HepG2 (cell line): ENCODE data around the gene NCOA7. TPM values are rescaled to one million over a fixed set of nuclear protein-coding genes. Genes with fewer than 3 reads are reported as not detected.

Experiments
- ATAC-seq: fragments of 200-7000 bp; cut with Tn5 transposase; 3 replicates; pipeline ENCODE4 v1.9.1; 2020; ENCODE audit warnings: mild to moderate bottlenecking, moderate library complexity
- BruUV-seq: library from RNA; stranded (reverse); fragments of 400-500 nt; replicated peaks from 2 replicates; lab custom pipeline; 2021; lab: Mats Ljungman, UMichigan
- CTCF ChIA-PET: fragments of 300-600 bp; formaldehyde crosslinking; extraction: SDS; loops from one replicate; lab custom pipeline; 2021; ENCODE audit warnings: low total read pairs, inconsistent platforms, low intra/inter-chr PET ratio; lab: Yijun Ruan, JAX
- POLR2A ChIA-PET: fragments of 350-600 bp; sonication (Branson Sonifier 250); formaldehyde crosslinking; loops from one replicate; lab custom pipeline; 2020; ENCODE audit warnings: antibody characterized with exemption, inconsistent platforms; lab: Yijun Ruan, JAX
- DNase-seq: peaks from one replicate; pipeline ENCODE4 v3.0.0-alpha.2; 2015; ENCODE audit warnings: low spot score
- FAIRE-seq: peaks from 3 replicates; lab custom pipeline; 2011; peaks lifted over from hg19 to GRCh38; lab: Jason Lieb, UNC
- H2AFZ ChIP-seq: one replicate; pipeline ENCODE4 v1.6.1; 2011; ENCODE audit warnings: low read length, inconsistent platforms
- H3K27ac ChIP-seq: fragments of 300-600 bp; 3 replicates; pipeline ENCODE4 v1.8.0; 2011; ENCODE audit warnings: mixed run types, mild to moderate bottlenecking, mixed read lengths, low read length, inconsistent platforms; ENCODE audit not compliant: insufficient read depth; ENCODE audit errors: extremely low read length
- H3K27me3 ChIP-seq, 2 experiments: fragments of 200-600 bp in 1 of 2; 2 replicates in 1 of 2; 3 replicates in 1 of 2; pipeline versions ENCODE4 v1.6.0 to v1.8.0; 2011; ENCODE audit warnings: low read length in 2 of 2, mild to moderate bottlenecking in 2 of 2, moderate library complexity in 2 of 2, inconsistent platforms in 1 of 2; ENCODE audit not compliant: insufficient read depth in 2 of 2, control insufficient read depth in 1 of 2
- H3K36me3 ChIP-seq, 2 experiments: fragments of 200-600 bp in 1 of 2; replicated peaks in 1 of 2; 2 replicates in 1 of 2; 3 replicates in 1 of 2; pipeline versions ENCODE4 v1.5.1 to v1.8.0; 2011; ENCODE audit warnings: low read length in 2 of 2, inconsistent platforms in 1 of 2; ENCODE audit not compliant: insufficient read depth in 2 of 2, control insufficient read depth in 1 of 2
- H3K4me1 ChIP-seq: 2 replicates; pipeline ENCODE4 v1.5.1; 2012; ENCODE audit warnings: low read length, inconsistent platforms; ENCODE audit not compliant: insufficient read depth
- H3K4me2 ChIP-seq: 2 replicates; pipeline ENCODE4 v1.6.0; 2011; ENCODE audit warnings: low read depth, low read length, inconsistent platforms
- H3K4me3 ChIP-seq, 3 experiments: fragments of 200-600 bp in 1 of 3; sonication (generic), shearing (Covaris generic) in 1 of 3; replicated peaks in 1 of 3; 2 replicates each; pipeline ENCODE4 v1.5.1; 2011 to 2016; ENCODE audit warnings: low read length in 3 of 3, inconsistent platforms in 2 of 3, low read depth in 2 of 3, mild to moderate bottlenecking in 2 of 3, control low read depth in 1 of 3, mixed read lengths in 1 of 3; ENCODE audit not compliant: insufficient read depth in 1 of 3
- H3K79me2 ChIP-seq: one replicate; pipeline ENCODE4 v1.6.1; 2011; ENCODE audit warnings: low read length, inconsistent platforms; ENCODE audit not compliant: insufficient read depth
- H3K9ac ChIP-seq: 2 replicates; pipeline ENCODE4 v1.6.0; 2011; ENCODE audit warnings: mild to moderate bottlenecking, low read depth, low read length, inconsistent platforms; ENCODE audit not compliant: insufficient read depth
- H3K9me3 ChIP-seq: 2 replicates; pipeline ENCODE4 v1.5.1; 2012; ENCODE audit warnings: mild to moderate bottlenecking, low read length
- H4K20me1 ChIP-seq: 2 replicates; pipeline ENCODE4 v1.6.0; 2011; ENCODE audit warnings: inconsistent platforms, mild to moderate bottlenecking, low read length, moderate library complexity; ENCODE audit not compliant: insufficient read depth
- ATM ChIP-seq: fragments of 450-650 bp; IDR thresholded peaks from 2 replicates; pipeline ENCODE4 v1.7.1; 2017; ENCODE audit warnings: mild to moderate bottlenecking, borderline replicate concordance
- CHD2 ChIP-seq: IDR thresholded peaks from 2 replicates; pipeline ENCODE4 v1.6.1; 2011; ENCODE audit warnings: low read depth, low read length, improper control_type of control experiment
- GZF1 ChIP-seq: sonication (generic); formaldehyde crosslinking; IDR thresholded peaks from 2 replicates; pipeline ENCODE4 v1.5.1; 2020; ENCODE audit warnings: mild to moderate bottlenecking, missing genetic modification reagents
- MTF2 ChIP-seq: sonication (generic); formaldehyde crosslinking; IDR thresholded peaks from 2 replicates; pipeline ENCODE4 v1.5.0; 2020; ENCODE audit warnings: missing genetic modification reagents, borderline replicate concordance
- SIN3B ChIP-seq: fragments of 150-350 bp; IDR thresholded peaks from 2 replicates; pipeline ENCODE4 v1.6.1; 2014; ENCODE audit warnings: low read length
- SMAD3 ChIP-seq: sonication (generic); formaldehyde crosslinking; IDR thresholded peaks from 2 replicates; pipeline ENCODE4 v1.4.0; 2020; ENCODE audit warnings: missing genetic modification reagents
- TFE3 ChIP-seq: IDR thresholded peaks from 2 replicates; pipeline ENCODE4 v1.6.1; 2016
- XRCC5 ChIP-seq: fragments of 200-400 bp; formaldehyde crosslinking; optimal IDR thresholded peaks from 2 replicates; pipeline ENCODE3; 2017; ENCODE audit warnings: mild to moderate bottlenecking, low read length
- ZC3H4 ChIP-seq: sonication (generic); formaldehyde crosslinking; IDR thresholded peaks from 2 replicates; pipeline ENCODE4 v1.4.0; 2020; ENCODE audit warnings: missing genetic modification reagents, borderline replicate concordance
- ZFAT ChIP-seq: sonication (generic); formaldehyde crosslinking; conservative IDR thresholded peaks from 2 replicates; pipeline ENCODE4 v1.8.1; 2023; ENCODE audit warnings: missing genetic modification reagents, inconsistent platforms
- ZNF432 ChIP-seq: sonication (generic); formaldehyde crosslinking; IDR thresholded peaks from 2 replicates; pipeline ENCODE4 v1.5.0; 2020; ENCODE audit warnings: missing genetic modification reagents, mild to moderate bottlenecking, borderline replicate concordance
- ZNF614 ChIP-seq: IDR thresholded peaks from 2 replicates; pipeline ENCODE4 v1.6.1; 2018; ENCODE audit warnings: missing biosample characterization, missing genetic modification reagents, inconsistent platforms, borderline replicate concordance
- ZNF615 ChIP-seq: sonication (generic); formaldehyde crosslinking; IDR thresholded peaks from 2 replicates; pipeline ENCODE4 v1.5.0; 2020; ENCODE audit warnings: mild to moderate bottlenecking, missing genetic modification reagents, borderline replicate concordance
- ZNF749 ChIP-seq: sonication (generic); formaldehyde crosslinking; IDR thresholded peaks from 2 replicates; pipeline ENCODE4 v1.8.0; 2022; ENCODE audit warnings: mild to moderate bottlenecking, missing genetic modification reagents, moderate library complexity, borderline replicate concordance
- ZNF781 ChIP-seq: sonication (generic); formaldehyde crosslinking; IDR thresholded peaks from 2 replicates; pipeline ENCODE4 v1.5.1; 2020; ENCODE audit warnings: borderline replicate concordance, mild to moderate bottlenecking, missing genetic modification reagents; ENCODE audit errors: not compliant biosample characterization
- ZNF83 ChIP-seq: sonication (generic); formaldehyde crosslinking; IDR thresholded peaks from 2 replicates; pipeline ENCODE4 v1.4.0; 2020; ENCODE audit warnings: missing genetic modification reagents, mild to moderate bottlenecking, borderline replicate concordance
- WGBS: methylation state at CpG from one replicate; pipeline ENCODE4 v1.1.6; 2017; ENCODE audit warnings: low lambda C conversion rate; 5-methylcytosine and 5-hydroxymethylcytosine counted together
- in situ Hi-C: cut with HindIII; loops from 2 replicates; pipeline ENCODE4 v1.10.0; 2017; ENCODE audit warnings: low pct_unique_long_range_greater_than_20kb; ENCODE audit not compliant: extremely low pct_ligation_motif_present
- intact Hi-C: fragments of 100-400 bp; cut with micrococcal nuclease; formaldehyde crosslinking; loops from one replicate; pipeline ENCODE4 v1.10.0; 2022; ENCODE audit not compliant: unreplicated experiment
- polyA plus RNA-seq, 8 experiments: library from polyadenylated mRNA; depleted of rRNA in 3 of 8; stranded (reverse) in 7 of 8; unstranded in 1 of 8; fragments of >200 nt; fragmentation: Illumina TruSeq in 4 of 8; extraction: Trizol in 4 of 8; gene quantifications; 2 replicates each; pipeline versions ENCODE4 v1.2.1 to v1.2.3, GENCODE V29; 2011 to 2016; ENCODE audit warnings: low read depth in 4 of 8, missing spikeins in 1 of 8, mixed read lengths in 1 of 8; ENCODE audit not compliant: insufficient read depth in 1 of 8
- total RNA-seq, 5 experiments: library from RNA; depleted of rRNA; stranded (reverse); fragments of >200 nt; fragmentation: Illumina TruSeq; extraction: Trizol; gene quantifications; 2 replicates each; pipeline ENCODE4 v1.2.3, GENCODE V29; 2016; ENCODE audit warnings: low read depth in 1 of 5
- TF ChIP-seq, protein P1 (sequence below): sonication (generic); formaldehyde crosslinking; IDR thresholded peaks from 2 replicates; pipeline ENCODE4 v1.8.1; 2023; ENCODE audit warnings: mild to moderate bottlenecking, inconsistent platforms, moderate library complexity, missing genetic modification reagents, borderline replicate concordance

Gene NCOA7
- total and polyA plus RNA-seq, 2 of the 13 experiments (the other 11 are each of a cell fraction or from before 2014, with no cell fraction given) = 13.6 to 20.8 TPM

- H2AFZ ChIP-seq = no peak overlapping the region
- peaks cover 6 to 26% of the 10 kb centered on the region in 2 experiments for H3K36me3 ChIP-seq
- DNase-seq (no peak), FAIRE-seq (no peak), ATAC-seq (no peak)
- no peak overlapping the region for H3K4me3 ChIP-seq
- no peaks in the 10 kb centered on the region for H3K9me3 ChIP-seq
- H3K4me1 ChIP-seq = peaks cover 7% of the 10 kb centered on the region
- H3K27me3 ChIP-seq = no peaks in the 10 kb centered on the region
- ChIA-PET POLR2A (no interaction called here), CTCF (no interaction called here)
- no peak overlapping the region for H3K9ac ChIP-seq
- no peaks in the 10 kb centered on the region for H3K79me2 ChIP-seq
- in situ Hi-C loops = no loop called here
- BruUV-seq = no TSS peak
- 96% methylated on average over 1 of the region's 1 CpG for WGBS
- H3K4me2 ChIP-seq = no peak overlapping the region
- H4K20me1 ChIP-seq = no peaks in the 10 kb centered on the region
- intact Hi-C loops = no loop called here
- H3K27ac ChIP-seq = no peak overlapping the region
- no peak for TF ChIP-seq MTF2 (CRISPR knock-in tag)
- no peak for TF ChIP-seq XRCC5
- no peak for TF ChIP-seq ZNF432
- no peak for TF ChIP-seq CHD2
These were observed 122.4 kb downstream of the NCOA7 start for GRCh38 chr6:125913145-125913544.

DNA sequence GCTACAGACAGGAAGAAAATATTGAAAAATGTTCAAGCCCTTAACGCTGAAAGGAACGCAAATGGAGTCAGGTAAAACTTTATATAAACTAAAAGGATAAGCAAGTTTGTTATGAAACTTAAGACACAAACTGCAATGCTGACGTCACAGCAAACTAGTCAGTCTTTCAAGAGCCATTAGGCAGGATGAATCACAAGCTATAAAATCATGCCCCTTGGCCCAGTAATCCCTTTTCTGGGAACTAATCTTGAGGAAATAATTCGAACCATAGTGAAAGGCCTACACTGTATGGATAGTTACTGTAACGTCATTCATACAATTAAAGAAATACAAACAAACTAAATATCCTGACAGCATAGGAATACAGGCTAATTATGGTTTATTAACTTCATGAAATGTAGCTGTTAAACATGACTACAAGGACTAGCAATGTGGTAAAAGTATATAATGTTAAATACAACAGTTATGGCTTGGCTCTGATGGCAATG, 123.1 kb downstream of the NCOA7 start:
- Histone ChIP-seq H3K4me1 (peaks cover 15% of the 10 kb centered on the region), H3K27me3 (no peaks in the 10 kb centered on the region), H3K27ac (no peak overlapping the region), H3K4me3 (no peak overlapping the region), H4K20me1 (no peaks in the 10 kb centered on the region), H3K4me2 (no peak overlapping the region), H3K36me3 (peaks cover 6 to 26% of the 10 kb centered on the region in 2 experiments), H3K9me3 (no peaks in the 10 kb centered on the region), H3K79me2 (no peaks in the 10 kb centered on the region), H2AFZ (no peak overlapping the region), H3K9ac (no peak overlapping the region)
- ATAC-seq = no peak
- FAIRE-seq = no peak
- BruUV-seq = no TSS peak
- POLR2A ChIA-PET = no interaction called here
- WGBS = 76% methylated on average over 5 of the region's 5 CpGs
- DNase-seq = no peak
- CTCF ChIA-PET = no interaction called here
- in situ Hi-C loops = no loop called here
- intact Hi-C loops = no loop called here
- TF ChIP-seq ZNF83 (CRISPR knock-in tag) (no peak), ZNF614 (CRISPR knock-in tag) (no peak), ZFAT (CRISPR knock-in tag) (no peak), ZC3H4 (CRISPR knock-in tag) (no peak), TFE3 (CRISPR knock-in tag) (no peak), ZNF615 (no peak), GZF1 (CRISPR knock-in tag) (no peak), ZNF781 (CRISPR knock-in tag) (no peak), ZNF749 (CRISPR knock-in tag) (no peak), SIN3B (no peak), ATM (no peak), SMAD3 (CRISPR knock-in tag) (no peak)
- TF ChIP-seq, protein P1, sequence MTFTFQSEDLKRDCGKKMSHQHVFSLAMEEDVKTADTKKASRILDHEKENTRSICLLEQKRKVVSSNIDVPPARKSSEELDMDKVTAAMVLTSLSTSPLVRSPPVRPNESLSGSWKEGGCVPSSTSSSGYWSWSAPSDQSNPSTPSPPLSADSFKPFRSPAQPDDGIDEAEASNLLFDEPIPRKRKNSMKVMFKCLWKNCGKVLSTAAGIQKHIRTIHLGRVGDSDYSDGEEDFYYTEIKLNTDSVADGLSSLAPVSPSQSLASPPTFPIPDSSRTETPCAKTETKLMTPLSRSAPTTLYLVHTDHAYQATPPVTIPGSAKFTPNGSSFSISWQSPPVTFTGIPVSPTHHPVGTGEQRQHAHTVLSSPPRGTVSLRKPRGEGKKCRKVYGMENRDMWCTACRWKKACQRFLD = no peak
